ENCODE data around the gene NRAP.

Gene NRAP

DNA sequence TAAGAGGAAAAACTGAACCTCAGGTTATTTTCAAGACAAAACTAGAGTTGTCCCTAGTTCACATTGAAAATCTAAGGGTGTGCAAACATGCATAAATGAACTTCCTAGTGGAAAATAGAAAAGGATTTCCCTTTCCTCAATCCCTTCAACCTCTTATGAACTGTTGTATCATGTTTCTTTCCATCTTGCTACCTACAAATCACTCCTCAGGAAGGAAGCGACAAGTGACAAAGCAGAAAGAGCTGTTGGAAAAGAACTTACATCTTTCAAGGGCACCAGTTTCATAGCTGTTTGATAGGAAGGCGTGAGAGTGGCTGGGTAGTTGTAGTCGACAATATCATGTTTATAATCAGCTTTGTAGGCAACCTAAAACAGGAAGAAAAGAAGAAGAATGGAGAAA, 23.9 kb downstream of the NRAP start:
- 89% methylated on average over 1 of the region's 3 CpGs; no CpG with 5 or more reads in 1 of the 2 experiments for WGBS, 2 experiments (ENCODE audit: insufficient coverage in 2 of 2)
- no peak overlapping the region for H3K4me3 ChIP-seq (ENCODE audit: extremely low read depth, insufficient read depth, low read length, poor library complexity, severe bottlenecking)
- H3K36me3 ChIP-seq (ENCODE audit: control insufficient read depth, insufficient read depth, low read length), result no peaks in the 10 kb centered on the region
- peaks cover 7% of the 10 kb centered on the region for H3K4me1 ChIP-seq (ENCODE audit: control insufficient read depth, insufficient read depth, low read length, poor library complexity, severe bottlenecking)
- H3K27ac ChIP-seq (ENCODE audit: low read depth, low read length, severe bottlenecking), result no peak overlapping the region
- H3K9me3 ChIP-seq (ENCODE audit: control insufficient read depth, low read length), result no peaks in the 10 kb centered on the region

DNA sequence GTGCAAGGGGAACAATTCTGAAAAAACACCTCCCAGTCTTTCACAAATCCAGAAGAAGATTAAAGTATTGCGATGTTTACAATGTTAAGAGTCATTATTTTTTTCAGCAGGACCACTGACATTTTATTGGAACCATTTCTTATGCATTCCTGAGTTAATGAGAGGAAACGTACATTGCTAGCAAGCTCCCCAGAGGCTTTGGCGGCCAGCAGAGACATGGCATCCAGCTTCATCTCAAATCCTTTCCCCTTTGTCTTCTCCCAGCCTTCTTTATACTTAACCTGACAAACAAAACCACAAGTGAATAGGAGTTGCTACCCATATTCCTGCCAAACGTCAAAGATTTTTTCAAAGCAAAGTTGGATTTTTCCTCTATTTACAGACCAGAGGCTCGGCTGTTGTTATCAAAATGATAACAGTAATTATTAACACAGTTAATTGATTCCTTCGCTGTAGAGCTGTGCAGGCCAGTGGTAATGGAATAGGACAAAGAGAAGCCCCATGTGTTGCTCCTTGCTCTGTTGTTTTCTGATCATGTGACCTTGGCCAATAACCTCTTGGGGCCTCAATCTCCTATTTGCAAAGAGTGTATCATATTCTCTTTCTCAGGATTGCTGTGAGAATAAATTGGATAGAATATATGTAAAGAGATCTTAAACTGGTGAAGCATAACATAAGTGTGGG, 32.0 kb downstream of the NRAP start:
- WGBS, 2 experiments (ENCODE audit: insufficient coverage in 2 of 2), result 61 to 70% methylated on average over 3 to 5 of the region's 6 CpGs
- Histone ChIP-seq H3K4me1 (ENCODE audit: control insufficient read depth, insufficient read depth, low read length, poor library complexity, severe bottlenecking) (no peaks in the 10 kb centered on the region), H3K27ac (ENCODE audit: low read depth, low read length, severe bottlenecking) (no peak overlapping the region), H3K36me3 (ENCODE audit: control insufficient read depth, insufficient read depth, low read length) (no peaks in the 10 kb centered on the region), H3K9me3 (ENCODE audit: control insufficient read depth, low read length) (no peaks in the 10 kb centered on the region), H3K4me3 (ENCODE audit: extremely low read depth, insufficient read depth, low read length, poor library complexity, severe bottlenecking) (no peak overlapping the region)

DNA sequence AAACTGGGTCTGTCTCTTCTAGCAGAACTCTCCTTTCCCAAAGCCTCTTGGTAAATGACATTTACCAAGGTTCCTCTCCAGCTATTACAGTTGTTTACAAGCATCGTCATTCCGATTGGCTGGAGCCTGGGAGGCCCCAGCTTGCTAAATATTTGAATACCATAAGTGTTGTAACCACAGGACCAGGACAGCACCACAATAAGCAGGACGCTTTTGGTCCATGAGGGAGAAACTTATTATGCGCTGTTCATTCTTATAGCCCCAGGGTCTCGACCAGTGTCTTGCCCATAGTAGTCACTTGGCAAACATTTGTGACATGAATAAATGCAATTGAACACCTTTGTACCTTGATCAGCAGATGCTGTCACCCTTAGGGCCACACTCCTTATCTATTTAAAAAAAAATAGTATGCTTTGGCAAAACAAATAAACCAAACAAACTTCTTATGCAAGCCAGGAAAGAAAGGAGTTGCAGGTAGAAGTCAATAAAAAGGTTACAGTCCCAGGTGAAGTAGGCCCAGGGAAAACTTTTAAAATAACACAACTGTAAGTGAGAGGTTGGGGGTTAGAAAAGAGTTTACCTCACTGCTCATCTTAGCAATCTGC, 32.8 kb downstream of the NRAP start:
- H3K4me3 ChIP-seq (ENCODE audit: extremely low read depth, insufficient read depth, low read length, poor library complexity, severe bottlenecking), result no peak overlapping the region
- no peaks in the 10 kb centered on the region for H3K36me3 ChIP-seq (ENCODE audit: control insufficient read depth, insufficient read depth, low read length)
- H3K4me1 ChIP-seq (ENCODE audit: control insufficient read depth, insufficient read depth, low read length, poor library complexity, severe bottlenecking), result no peaks in the 10 kb centered on the region
- H3K27ac ChIP-seq (ENCODE audit: low read depth, low read length, severe bottlenecking), result no peak overlapping the region
- 94 to 96% methylated on average over 4 to 5 of the region's 5 CpGs for WGBS, 2 experiments (ENCODE audit: insufficient coverage in 2 of 2)
- no peaks in the 10 kb centered on the region for H3K9me3 ChIP-seq (ENCODE audit: control insufficient read depth, low read length)

DNA sequence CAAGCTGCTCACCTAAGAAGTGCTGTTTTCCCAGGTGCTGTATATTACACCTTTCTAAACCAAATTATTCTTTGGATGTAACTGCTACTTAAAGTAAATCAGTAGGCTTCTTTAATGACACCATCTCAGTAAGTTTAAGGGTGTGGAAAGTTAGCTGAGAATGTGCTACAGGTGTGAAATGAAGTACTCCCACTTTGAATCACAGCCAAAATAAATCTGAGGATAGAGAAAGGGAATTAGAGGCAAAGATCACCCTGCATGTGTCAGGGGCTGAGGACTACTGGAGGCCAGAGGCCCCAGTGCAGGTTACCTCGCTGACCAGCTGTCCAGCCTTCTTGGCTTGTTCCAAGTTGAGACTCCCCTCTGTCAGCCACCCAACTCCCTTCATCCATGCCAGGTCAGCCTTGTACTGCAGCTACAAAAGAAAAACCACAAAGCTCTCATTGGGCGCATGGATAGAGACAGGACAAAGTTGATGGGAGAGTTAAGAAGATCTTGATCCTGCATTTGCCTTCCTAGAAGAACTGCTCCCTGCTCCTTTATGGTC, 35.2 kb downstream of the NRAP start:
- Histone ChIP-seq H3K36me3 (ENCODE audit: control insufficient read depth, insufficient read depth, low read length) (no peaks in the 10 kb centered on the region), H3K4me1 (ENCODE audit: control insufficient read depth, insufficient read depth, low read length, poor library complexity, severe bottlenecking) (no peaks in the 10 kb centered on the region), H3K27ac (ENCODE audit: low read depth, low read length, severe bottlenecking) (no peak overlapping the region), H3K4me3 (ENCODE audit: extremely low read depth, insufficient read depth, low read length, poor library complexity, severe bottlenecking) (no peak overlapping the region), H3K9me3 (ENCODE audit: control insufficient read depth, low read length) (no peaks in the 10 kb centered on the region)
- WGBS, 2 experiments (ENCODE audit: insufficient coverage in 2 of 2), result 83 to 100% methylated on average over 1 to 2 of the region's 2 CpGs

DNA sequence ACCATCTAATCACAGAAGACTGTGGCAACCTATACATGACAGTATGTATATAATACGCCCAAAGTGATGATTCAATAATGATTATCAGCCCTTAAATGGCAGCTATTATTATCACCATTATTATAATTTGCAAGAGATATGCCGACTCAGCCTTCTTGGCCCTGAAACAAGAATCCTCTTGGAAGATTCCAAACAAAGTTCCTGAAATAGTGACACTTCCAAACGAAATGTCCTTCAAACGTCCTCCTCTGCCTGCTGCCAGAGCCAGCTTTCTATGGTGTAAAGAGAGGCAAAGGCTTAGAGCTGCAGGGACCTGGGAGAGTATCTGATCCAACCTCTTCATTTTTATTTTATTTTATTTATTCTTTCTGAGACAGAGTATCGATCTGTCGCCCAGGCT, 36.0 kb downstream of the NRAP start:
- no peak overlapping the region for H3K4me3 ChIP-seq (ENCODE audit: extremely low read depth, insufficient read depth, low read length, poor library complexity, severe bottlenecking)
- no peak overlapping the region for H3K27ac ChIP-seq (ENCODE audit: low read depth, low read length, severe bottlenecking)
- WGBS, 2 experiments (ENCODE audit: insufficient coverage in 2 of 2), result 73 to 96% methylated on average over 2 to 3 of the region's 6 CpGs
- H3K36me3 ChIP-seq (ENCODE audit: control insufficient read depth, insufficient read depth, low read length), result no peaks in the 10 kb centered on the region
- H3K4me1 ChIP-seq (ENCODE audit: control insufficient read depth, insufficient read depth, low read length, poor library complexity, severe bottlenecking), result no peaks in the 10 kb centered on the region
- no peaks in the 10 kb centered on the region for H3K9me3 ChIP-seq (ENCODE audit: control insufficient read depth, low read length)

DNA sequence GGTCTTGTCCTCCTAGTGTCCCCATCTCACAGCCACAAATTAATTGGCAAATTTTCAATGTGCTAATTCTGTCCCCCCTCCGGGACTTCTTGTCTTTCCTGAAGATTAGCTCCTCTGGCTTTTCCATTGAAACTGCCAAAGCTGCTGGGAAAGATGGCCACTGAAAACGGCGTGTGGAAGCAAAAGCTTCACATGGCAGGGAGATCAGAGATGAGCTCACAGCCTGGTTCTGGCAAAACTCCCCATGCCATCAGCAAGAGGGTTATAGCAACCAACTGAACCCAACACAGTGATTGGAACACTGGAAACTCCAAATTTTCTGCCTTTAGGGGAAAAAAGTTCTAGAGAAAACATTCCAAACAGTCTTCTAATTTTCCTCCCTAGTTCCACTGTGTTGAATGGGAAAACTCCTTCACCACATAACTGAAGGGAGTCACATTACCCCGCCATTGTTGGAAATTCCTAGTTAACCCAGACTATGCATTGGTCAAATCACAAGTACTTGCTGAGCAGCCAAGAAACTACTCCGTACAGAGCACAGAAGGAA, 37.0 kb downstream of the NRAP start:
- Histone ChIP-seq H3K9me3 (ENCODE audit: control insufficient read depth, low read length) (no peaks in the 10 kb centered on the region), H3K27ac (ENCODE audit: low read depth, low read length, severe bottlenecking) (no peak overlapping the region), H3K4me3 (ENCODE audit: extremely low read depth, insufficient read depth, low read length, poor library complexity, severe bottlenecking) (no peak overlapping the region), H3K36me3 (ENCODE audit: control insufficient read depth, insufficient read depth, low read length) (no peaks in the 10 kb centered on the region), H3K4me1 (ENCODE audit: control insufficient read depth, insufficient read depth, low read length, poor library complexity, severe bottlenecking) (no peaks in the 10 kb centered on the region)
- WGBS, 2 experiments (ENCODE audit: insufficient coverage in 2 of 2), result 97 to 100% methylated on average over 2 to 3 of the region's 5 CpGs

DNA sequence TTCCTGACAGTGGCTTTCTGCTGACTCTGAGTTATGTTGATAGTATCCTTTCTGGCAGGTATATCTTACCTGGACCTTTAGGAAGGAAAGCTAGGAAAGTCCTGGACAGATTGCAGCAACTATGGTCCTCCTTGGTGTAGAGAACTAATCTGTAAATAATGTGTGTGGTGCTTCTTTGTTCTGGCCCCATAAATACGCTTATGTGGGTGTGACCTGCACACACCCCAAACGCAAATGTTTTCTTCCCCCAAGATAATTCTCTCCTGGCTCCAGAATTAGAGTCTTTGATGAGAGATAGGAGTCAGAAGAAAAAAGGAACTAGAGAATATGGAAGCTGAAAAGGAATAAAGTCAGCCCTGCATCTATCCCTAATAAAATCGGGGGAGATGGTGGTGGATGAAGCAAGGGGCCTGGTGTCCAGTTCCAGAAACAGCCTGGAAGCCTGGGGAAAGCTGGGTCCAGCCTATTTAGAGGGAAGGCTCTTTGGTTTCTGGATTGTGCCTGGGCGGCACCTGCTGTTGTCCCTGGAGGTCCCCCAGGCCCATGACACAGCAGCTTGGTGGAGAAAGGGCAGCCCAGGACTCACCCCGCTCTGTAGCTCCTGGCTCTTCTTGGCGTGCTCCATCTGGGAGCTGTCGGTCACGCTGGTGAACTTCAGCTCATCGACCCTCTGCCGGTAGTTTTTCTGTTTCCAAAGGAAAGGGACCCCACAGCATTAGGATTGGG, 38.2 kb downstream of the NRAP start:
- WGBS, 2 experiments (ENCODE audit: insufficient coverage in 2 of 2), result 84 to 98% methylated on average over 7 to 8 of the region's 10 CpGs
- H3K4me1 ChIP-seq (ENCODE audit: control insufficient read depth, insufficient read depth, low read length, poor library complexity, severe bottlenecking), result no peaks in the 10 kb centered on the region
- no peak overlapping the region for H3K27ac ChIP-seq (ENCODE audit: low read depth, low read length, severe bottlenecking)
- H3K4me3 ChIP-seq (ENCODE audit: extremely low read depth, insufficient read depth, low read length, poor library complexity, severe bottlenecking), result no peak overlapping the region
- H3K36me3 ChIP-seq (ENCODE audit: control insufficient read depth, insufficient read depth, low read length), result no peaks in the 10 kb centered on the region
- no peaks in the 10 kb centered on the region for H3K9me3 ChIP-seq (ENCODE audit: control insufficient read depth, low read length)

DNA sequence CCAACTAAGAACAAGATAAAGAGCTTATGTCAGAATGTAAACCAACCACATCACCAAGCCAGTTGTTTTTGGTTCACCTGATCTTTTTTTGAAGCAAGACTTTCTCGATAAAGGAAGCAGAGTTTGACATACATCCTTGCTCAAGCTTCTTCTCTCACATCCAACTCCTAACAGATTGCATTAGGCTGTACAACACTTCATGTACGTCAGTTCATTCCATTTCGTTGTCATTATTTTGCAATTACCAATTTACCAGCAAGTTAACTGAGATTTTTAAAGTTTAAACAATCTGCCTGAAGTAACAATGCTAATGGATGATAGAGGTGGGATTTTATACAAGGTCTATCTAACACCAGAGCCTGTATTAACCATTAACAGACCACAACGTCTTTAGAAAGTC, 41.0 kb downstream of the NRAP start:
- H3K4me3 ChIP-seq (ENCODE audit: extremely low read depth, insufficient read depth, low read length, poor library complexity, severe bottlenecking), result no peak overlapping the region
- no peaks in the 10 kb centered on the region for H3K4me1 ChIP-seq (ENCODE audit: control insufficient read depth, insufficient read depth, low read length, poor library complexity, severe bottlenecking)
- no peaks in the 10 kb centered on the region for H3K9me3 ChIP-seq (ENCODE audit: control insufficient read depth, low read length)
- 75 to 92% methylated on average over 1 to 2 of the region's 4 CpGs for WGBS, 2 experiments (ENCODE audit: insufficient coverage in 2 of 2)
- H3K27ac ChIP-seq (ENCODE audit: low read depth, low read length, severe bottlenecking), result no peak overlapping the region
- no peaks in the 10 kb centered on the region for H3K36me3 ChIP-seq (ENCODE audit: control insufficient read depth, insufficient read depth, low read length)

DNA sequence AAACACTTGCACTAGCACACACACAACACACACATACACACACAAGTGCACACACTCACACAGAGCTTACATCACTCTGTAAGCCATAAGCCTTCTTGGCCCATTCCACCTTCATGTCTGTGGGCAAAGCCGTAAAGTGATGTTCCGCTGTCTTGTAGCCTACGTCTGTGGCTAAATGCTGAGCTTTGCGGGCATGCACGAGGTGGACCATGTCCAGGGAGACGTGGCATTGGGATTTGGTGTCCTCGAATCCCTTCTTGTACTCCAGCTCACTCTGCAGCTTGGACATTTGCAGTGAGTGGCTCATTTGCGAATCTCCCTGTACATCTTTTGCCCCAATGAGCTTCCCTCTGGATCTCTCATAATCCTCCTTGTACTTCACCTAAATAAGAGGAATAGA, 42.0 kb downstream of the NRAP start:
- Histone ChIP-seq H3K9me3 (ENCODE audit: control insufficient read depth, low read length) (no peaks in the 10 kb centered on the region), H3K27ac (ENCODE audit: low read depth, low read length, severe bottlenecking) (no peak overlapping the region), H3K36me3 (ENCODE audit: control insufficient read depth, insufficient read depth, low read length) (no peaks in the 10 kb centered on the region), H3K4me1 (ENCODE audit: control insufficient read depth, insufficient read depth, low read length, poor library complexity, severe bottlenecking) (no peaks in the 10 kb centered on the region), H3K4me3 (ENCODE audit: extremely low read depth, insufficient read depth, low read length, poor library complexity, severe bottlenecking) (no peak overlapping the region)
- WGBS, 2 experiments (ENCODE audit: insufficient coverage in 2 of 2), result 79 to 85% methylated on average over 8 of the region's 8 CpGs

DNA sequence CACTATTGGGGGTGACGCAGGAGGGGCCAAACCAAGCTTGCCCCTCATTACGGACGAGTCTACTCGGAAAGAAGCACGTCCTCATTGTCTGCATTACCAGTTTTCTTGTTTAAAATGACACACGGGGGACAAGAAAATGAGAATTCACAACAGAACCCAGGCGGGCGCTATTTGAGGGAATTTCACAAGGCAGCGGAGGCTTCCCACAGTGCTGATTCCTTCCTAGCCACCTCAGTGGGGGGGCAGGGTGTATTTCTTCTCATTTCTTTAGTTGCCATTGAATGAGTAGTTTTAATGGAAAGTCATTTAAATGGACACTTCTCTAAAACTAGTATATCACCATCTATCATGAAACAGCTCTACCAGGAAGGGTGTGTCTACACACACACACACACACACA, 42.9 kb downstream of the NRAP start:
- Histone ChIP-seq H3K9me3 (ENCODE audit: control insufficient read depth, low read length) (no peaks in the 10 kb centered on the region), H3K27ac (ENCODE audit: low read depth, low read length, severe bottlenecking) (no peak overlapping the region), H3K36me3 (ENCODE audit: control insufficient read depth, insufficient read depth, low read length) (no peaks in the 10 kb centered on the region), H3K4me1 (ENCODE audit: control insufficient read depth, insufficient read depth, low read length, poor library complexity, severe bottlenecking) (no peaks in the 10 kb centered on the region), H3K4me3 (ENCODE audit: extremely low read depth, insufficient read depth, low read length, poor library complexity, severe bottlenecking) (no peak overlapping the region)
- 90 to 95% methylated on average over 6 to 9 of the region's 9 CpGs for WGBS, 2 experiments (ENCODE audit: insufficient coverage in 2 of 2)

Data from mesodermal cell (in vitro differentiated cells).